ENCODE data around the gene DMXL1.
"Not testable (repeated sequence)": the region's sequence is repeated elsewhere in the genome, so short reads cannot be mapped to it uniquely, and the experiment has no call there.

The DMXL1 gene

GRCh38 chr5:119123280-119123679 is 52.4 kb downstream of the DMXL1 start:
- Mint-ChIP-seq H3K4me1 (ENCODE audit: low read depth) (no peaks in the 10 kb centered on the region), H3K9me3 (no peaks in the 10 kb centered on the region), H3K27ac (no peak overlapping the region), H3K4me3 (no peak overlapping the region), H3K27me3 (ENCODE audit: low read depth) (no peaks in the 10 kb centered on the region), H3K36me3 (ENCODE audit: low read depth) (peaks cover 23% of the 10 kb centered on the region)

DNA sequence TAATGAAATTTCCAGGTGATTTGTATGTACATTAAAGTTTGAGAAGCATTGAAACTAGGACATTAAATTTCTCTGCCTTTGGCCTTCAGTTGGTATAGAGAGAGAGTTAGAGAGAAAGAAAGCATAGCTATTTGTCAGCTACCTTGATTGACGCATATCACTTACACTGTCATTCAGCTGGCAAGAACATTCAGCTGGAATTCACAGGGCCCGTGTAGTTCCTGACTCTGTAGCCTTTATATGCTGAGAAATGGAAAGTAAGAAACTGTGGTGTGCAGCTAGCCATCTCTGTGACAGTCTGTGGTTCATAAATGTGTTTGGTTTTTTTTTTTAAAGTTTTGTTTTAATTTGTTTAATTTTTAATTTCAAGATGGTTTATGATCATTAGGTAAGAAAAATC is 58.9 kb downstream of the DMXL1 start:
- no peaks in the 10 kb centered on the region for H3K4me1 Mint-ChIP-seq (ENCODE audit: low read depth)
- H3K4me3 Mint-ChIP-seq = no peak overlapping the region
- no peaks in the 10 kb centered on the region for H3K27me3 Mint-ChIP-seq (ENCODE audit: low read depth)
- H3K27ac Mint-ChIP-seq = no peak overlapping the region
- H3K9me3 Mint-ChIP-seq = peaks cover under 1% of the 10 kb centered on the region
- peaks cover 20% of the 10 kb centered on the region for H3K36me3 Mint-ChIP-seq (ENCODE audit: low read depth)

DNA sequence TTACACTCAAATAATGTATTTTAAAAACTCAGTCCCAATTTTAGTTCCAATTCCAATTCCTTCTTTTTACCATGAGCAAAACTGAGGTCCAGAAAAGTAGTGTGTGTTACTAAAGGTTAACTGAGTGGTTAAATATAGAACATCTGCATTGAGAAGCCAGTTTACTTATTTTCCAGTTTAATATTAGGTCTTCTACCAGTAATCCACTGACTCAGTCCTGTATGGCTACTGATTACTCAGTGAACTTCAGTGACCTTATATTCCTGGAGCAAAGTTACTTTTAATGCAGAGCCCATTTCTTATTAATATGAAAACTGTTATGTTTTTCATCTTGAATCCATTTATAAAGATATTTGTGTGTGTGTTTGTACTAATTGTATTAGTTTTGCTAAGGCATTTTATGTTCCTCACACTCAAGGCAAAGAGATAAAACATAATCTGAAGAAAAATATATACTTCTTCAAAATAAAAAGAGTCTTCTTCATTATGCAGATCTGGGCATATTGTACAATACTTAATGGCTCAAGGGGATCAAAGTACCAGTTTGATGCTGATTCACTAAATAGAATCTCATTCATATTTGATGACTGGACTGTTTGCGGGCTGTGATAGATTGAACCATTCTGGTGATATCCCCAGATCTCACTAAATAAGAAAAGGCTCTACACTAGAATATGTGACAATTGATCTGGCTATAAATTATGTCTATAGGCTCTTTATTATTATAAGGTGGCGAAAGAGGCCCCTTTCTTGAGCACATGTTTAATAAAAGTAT is 60.8 kb downstream of the DMXL1 start:
- no peak overlapping the region for H3K4me3 Mint-ChIP-seq

DNA sequence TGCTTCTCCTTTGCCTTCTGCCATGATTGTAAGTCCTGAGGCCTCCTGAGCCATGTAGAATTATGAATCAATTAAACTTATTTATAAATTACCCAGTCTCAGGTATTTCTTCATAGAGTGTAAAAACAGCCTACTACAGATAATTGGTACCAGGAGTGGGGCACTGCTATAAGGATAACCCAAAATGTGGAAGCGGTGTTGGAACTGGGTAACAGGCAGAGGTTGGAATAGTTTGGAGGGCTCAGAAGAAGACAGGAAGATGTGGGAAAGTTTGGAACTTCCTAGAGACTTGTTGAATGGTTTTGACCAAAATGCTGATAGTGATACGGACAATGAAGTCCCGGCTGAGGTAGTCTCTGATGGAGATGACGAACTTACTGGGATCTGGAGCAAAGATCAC is 64.9 kb downstream of the DMXL1 start:
- not testable (repeated sequence) for H3K4me3 Mint-ChIP-seq; H3K4me1 Mint-ChIP-seq (ENCODE audit: low read depth); H3K27me3 Mint-ChIP-seq (ENCODE audit: low read depth); H3K27ac Mint-ChIP-seq
- Mint-ChIP-seq H3K36me3 (ENCODE audit: low read depth) (peaks cover 59% of the 10 kb centered on the region), H3K9me3 (peaks cover 32% of the 10 kb centered on the region)

More for the DNA sequence above, 60.8 kb downstream of the DMXL1 start:
- Mint-ChIP-seq H3K27me3 (ENCODE audit: low read depth) (no peaks in the 10 kb centered on the region), H3K36me3 (ENCODE audit: low read depth) (peaks cover 36% of the 10 kb centered on the region), H3K4me1 (ENCODE audit: low read depth) (no peaks in the 10 kb centered on the region), H3K27ac (no peak overlapping the region), H3K9me3 (peaks cover 15% of the 10 kb centered on the region)

DNA sequence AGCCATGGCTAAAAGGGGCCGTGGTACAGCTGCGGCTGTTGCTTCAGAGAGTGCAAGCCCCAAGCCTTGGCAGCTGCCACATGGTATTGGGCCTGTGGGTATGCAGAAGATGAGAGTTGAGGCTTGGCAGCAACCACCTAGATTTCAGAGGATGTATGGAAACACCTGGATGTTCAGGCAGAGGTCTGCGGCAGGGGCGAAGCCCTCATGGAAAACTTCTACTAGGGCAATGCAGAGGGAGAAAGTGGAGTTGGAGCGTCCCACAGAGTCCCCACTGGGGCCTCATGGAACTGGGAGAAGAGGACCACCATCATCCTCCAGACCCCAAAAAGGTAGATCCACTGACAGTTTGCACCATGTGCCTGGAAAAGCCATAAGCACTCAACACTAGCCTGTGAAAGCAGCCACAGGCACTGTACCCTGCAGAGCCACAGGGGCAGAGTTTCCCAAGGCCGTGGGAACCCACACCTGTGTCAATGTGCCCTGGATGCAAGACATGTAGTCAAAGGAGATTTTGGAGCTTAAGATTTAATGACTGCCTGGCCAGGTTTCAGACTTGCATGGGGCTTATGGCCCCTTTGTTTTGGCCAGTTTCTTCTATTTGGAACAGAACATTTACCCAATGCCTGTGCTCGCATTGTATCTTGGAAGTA is 65.9 kb downstream of the DMXL1 start:
- H3K4me3 Mint-ChIP-seq = no peak overlapping the region
- H3K27ac Mint-ChIP-seq = no peak overlapping the region
- H3K4me1 Mint-ChIP-seq (ENCODE audit: low read depth) = no peaks in the 10 kb centered on the region
- H3K27me3 Mint-ChIP-seq (ENCODE audit: low read depth) = no peaks in the 10 kb centered on the region
- peaks cover 32% of the 10 kb centered on the region for H3K9me3 Mint-ChIP-seq
- peaks cover 59% of the 10 kb centered on the region for H3K36me3 Mint-ChIP-seq (ENCODE audit: low read depth)

DNA sequence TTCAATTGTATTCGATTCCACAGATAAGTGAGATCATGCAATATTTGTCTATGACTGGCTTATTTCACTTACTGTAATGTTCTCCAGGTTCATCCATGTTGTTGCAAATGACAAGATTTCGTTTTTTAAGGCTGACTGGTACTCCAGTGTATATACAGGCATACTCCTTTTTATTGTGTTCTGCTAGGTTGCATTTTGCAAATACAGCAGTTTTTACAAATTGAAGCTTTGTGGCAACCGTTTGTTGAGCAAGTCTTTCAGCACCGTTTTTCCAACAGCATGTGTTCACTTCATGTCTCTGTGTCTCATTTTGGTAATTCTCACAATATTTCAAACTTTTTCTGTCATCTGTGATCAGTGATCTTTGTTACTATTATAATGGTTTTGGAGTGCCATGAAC is 82.7 kb downstream of the DMXL1 start:
- Mint-ChIP-seq H3K4me3 (no peak overlapping the region), H3K36me3 (ENCODE audit: low read depth) (peaks cover 44% of the 10 kb centered on the region), H3K9me3 (peaks cover 7% of the 10 kb centered on the region), H3K27me3 (ENCODE audit: low read depth) (no peaks in the 10 kb centered on the region), H3K27ac (no peak overlapping the region), H3K4me1 (ENCODE audit: low read depth) (no peaks in the 10 kb centered on the region)

DNA sequence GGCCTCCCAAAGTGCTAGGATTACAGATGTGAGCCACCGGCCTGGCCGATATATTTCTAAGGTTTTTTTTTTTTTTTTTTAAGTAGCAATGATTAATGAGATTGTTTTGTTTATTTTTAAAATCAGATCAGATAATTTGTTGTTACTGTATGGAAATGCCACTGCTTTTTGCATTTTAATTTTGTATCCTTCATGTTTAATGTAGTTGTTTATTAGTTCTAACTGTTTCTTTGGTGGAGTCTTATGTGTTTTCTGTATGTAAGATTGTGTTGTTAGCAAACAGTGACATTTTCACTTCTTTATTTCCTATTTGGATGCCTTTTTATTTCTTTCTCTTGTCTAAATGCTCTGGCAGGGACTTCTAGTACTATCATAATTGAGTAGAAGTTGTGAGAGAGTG is 87.3 kb downstream of the DMXL1 start:
- peaks cover 38% of the 10 kb centered on the region for H3K36me3 Mint-ChIP-seq (ENCODE audit: low read depth)
- peaks cover 9% of the 10 kb centered on the region for H3K9me3 Mint-ChIP-seq
- no peaks in the 10 kb centered on the region for H3K4me1 Mint-ChIP-seq (ENCODE audit: low read depth)
- no peaks in the 10 kb centered on the region for H3K27me3 Mint-ChIP-seq (ENCODE audit: low read depth)
- H3K4me3 Mint-ChIP-seq = no peak overlapping the region
- no peak overlapping the region for H3K27ac Mint-ChIP-seq

DNA sequence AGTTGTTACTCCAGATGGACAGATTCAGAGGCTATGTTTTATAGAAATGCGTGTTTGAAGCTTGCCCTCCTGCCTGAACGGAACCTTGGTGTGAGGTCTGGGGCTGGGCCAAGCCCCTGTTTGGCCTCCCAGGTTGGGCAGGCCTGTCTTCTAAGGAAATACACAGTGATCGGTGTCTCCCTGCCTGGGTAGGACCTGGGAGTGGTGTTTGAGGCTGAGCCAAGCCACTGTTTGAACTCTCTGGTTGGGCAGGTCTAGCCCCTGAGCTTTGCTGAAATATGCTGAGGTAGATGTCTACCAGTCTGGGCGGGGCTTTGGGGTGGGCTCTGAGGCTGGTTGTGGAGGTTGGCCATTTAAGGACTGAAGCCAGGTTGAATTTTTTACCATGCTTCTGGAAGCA is 90.5 kb downstream of the DMXL1 start:
- Mint-ChIP-seq H3K4me3 (no peak overlapping the region), H3K27me3 (ENCODE audit: low read depth) (no peaks in the 10 kb centered on the region), H3K36me3 (ENCODE audit: low read depth) (peaks cover 29% of the 10 kb centered on the region), H3K4me1 (ENCODE audit: low read depth) (no peaks in the 10 kb centered on the region), H3K9me3 (peaks cover 9% of the 10 kb centered on the region), H3K27ac (no peak overlapping the region)

GRCh38 chr5:119166026-119166425 is 95.1 kb downstream of the DMXL1 start:
- Mint-ChIP-seq H3K9me3 (no peaks in the 10 kb centered on the region), H3K36me3 (ENCODE audit: low read depth) (peaks cover 17% of the 10 kb centered on the region), H3K4me3 (no peak overlapping the region), H3K4me1 (ENCODE audit: low read depth) (no peaks in the 10 kb centered on the region), H3K27ac (no peak overlapping the region), H3K27me3 (ENCODE audit: low read depth) (no peaks in the 10 kb centered on the region)

DNA sequence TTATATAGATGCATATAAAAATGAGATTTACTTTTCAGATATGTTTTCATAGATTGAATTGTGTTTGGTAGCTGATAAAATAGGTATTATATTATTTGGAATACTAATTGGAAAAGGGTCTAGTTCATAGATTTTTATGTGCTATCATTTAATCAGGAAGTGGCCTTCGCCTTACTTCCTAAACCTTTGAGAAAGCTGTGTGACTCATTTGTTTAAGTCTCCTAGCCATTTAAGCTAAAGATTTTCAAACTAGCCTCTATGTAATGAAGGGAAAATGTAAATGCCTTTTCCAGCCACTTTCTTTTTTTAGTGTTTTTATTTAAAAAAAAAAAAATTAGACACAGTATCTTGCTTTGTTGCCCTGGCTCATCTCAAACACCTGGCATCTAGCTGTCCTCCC is 97.5 kb downstream of the DMXL1 start:
- no peak overlapping the region for H3K27ac Mint-ChIP-seq
- no peaks in the 10 kb centered on the region for H3K27me3 Mint-ChIP-seq (ENCODE audit: low read depth)
- no peaks in the 10 kb centered on the region for H3K9me3 Mint-ChIP-seq
- no peak overlapping the region for H3K4me3 Mint-ChIP-seq
- H3K36me3 Mint-ChIP-seq (ENCODE audit: low read depth) = peaks cover 17% of the 10 kb centered on the region
- H3K4me1 Mint-ChIP-seq (ENCODE audit: low read depth) = no peaks in the 10 kb centered on the region

- H3K9me3 Mint-ChIP-seq = no peaks in the 10 kb centered on the region
- peaks cover 7% of the 10 kb centered on the region for H3K4me1 Mint-ChIP-seq (ENCODE audit: low read depth)
- H3K27ac Mint-ChIP-seq = no peak overlapping the region
- H3K27me3 Mint-ChIP-seq (ENCODE audit: low read depth) = no peaks in the 10 kb centered on the region
- peaks cover 16% of the 10 kb centered on the region for H3K36me3 Mint-ChIP-seq (ENCODE audit: low read depth)
- no peak overlapping the region for H3K4me3 Mint-ChIP-seq
Measured at GRCh38 chr5:119171686-119172085, 100.8 kb downstream of the DMXL1 start.

DNA sequence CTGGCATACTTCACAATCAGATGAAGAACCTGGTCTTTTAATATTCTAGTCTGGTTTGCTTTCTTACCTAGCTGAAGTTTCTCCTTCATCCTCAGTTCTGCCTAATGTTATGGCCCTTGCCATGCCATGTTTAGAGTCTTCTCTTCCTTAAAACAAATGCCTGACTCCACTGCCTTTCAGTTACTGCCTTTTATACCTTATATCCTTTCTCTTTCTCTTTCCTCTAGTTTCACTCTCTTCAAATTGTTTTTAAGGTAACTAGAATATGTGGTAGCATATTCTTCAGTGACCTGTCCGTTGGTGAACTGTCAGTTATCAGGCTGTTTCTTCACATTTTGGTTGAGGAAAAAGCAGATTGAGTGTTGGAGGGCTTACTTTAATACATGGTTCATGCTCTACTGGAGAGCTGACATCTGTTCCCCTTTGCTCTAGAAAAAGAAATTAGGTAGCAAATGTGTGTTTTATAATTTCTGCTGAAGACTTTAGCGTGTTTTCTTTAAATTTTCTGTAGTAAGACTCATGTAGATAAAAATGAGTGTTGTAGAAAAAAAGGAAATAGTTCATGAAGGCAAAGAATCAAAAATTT is 103.8 kb downstream of the DMXL1 start:
- H3K36me3 Mint-ChIP-seq (ENCODE audit: low read depth) = peaks cover 16% of the 10 kb centered on the region
- no peak overlapping the region for H3K4me3 Mint-ChIP-seq
- no peak overlapping the region for H3K27ac Mint-ChIP-seq
- H3K4me1 Mint-ChIP-seq (ENCODE audit: low read depth) = peaks cover 7% of the 10 kb centered on the region
- H3K27me3 Mint-ChIP-seq (ENCODE audit: low read depth) = no peaks in the 10 kb centered on the region
- no peaks in the 10 kb centered on the region for H3K9me3 Mint-ChIP-seq

GRCh38 chr5:119176785-119177184 is 105.9 kb downstream of the DMXL1 start:
- peaks cover 7% of the 10 kb centered on the region for H3K4me1 Mint-ChIP-seq (ENCODE audit: low read depth)
- H3K4me3 Mint-ChIP-seq = no peak overlapping the region
- H3K9me3 Mint-ChIP-seq = no peaks in the 10 kb centered on the region
- H3K27me3 Mint-ChIP-seq (ENCODE audit: low read depth) = no peaks in the 10 kb centered on the region
- H3K27ac Mint-ChIP-seq = no peak overlapping the region
- peaks cover 16% of the 10 kb centered on the region for H3K36me3 Mint-ChIP-seq (ENCODE audit: low read depth)

- Mint-ChIP-seq H3K9me3 (no peaks in the 10 kb centered on the region), H3K27ac (no peak overlapping the region)
Measured at GRCh38 chr5:119177226-119177625, 106.3 kb downstream of the DMXL1 start.

DNA sequence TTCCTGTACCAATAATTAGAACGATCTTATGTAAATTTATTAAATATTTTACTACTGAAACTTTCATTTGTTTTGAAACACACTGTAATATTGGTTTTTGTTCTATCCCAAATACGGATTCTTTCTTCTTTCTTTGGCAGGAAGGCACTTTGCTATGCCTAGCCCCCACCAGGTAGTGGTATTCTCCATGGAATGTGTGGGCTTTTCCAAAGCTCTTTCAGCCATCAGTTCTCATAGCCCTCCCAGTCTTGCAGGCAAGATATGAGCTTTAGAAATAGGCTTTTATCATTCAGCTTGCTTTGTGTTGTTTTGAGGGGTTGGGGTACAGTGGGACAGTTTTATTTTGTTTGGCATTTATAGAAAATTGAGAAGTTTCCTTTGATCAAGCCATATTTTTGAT is 107.5 kb downstream of the DMXL1 start:
- H3K27ac Mint-ChIP-seq = no peak overlapping the region
- H3K27me3 Mint-ChIP-seq (ENCODE audit: low read depth) = no peaks in the 10 kb centered on the region
- no peak overlapping the region for H3K4me3 Mint-ChIP-seq
- H3K9me3 Mint-ChIP-seq = no peaks in the 10 kb centered on the region
- H3K4me1 Mint-ChIP-seq (ENCODE audit: low read depth) = peaks cover 7% of the 10 kb centered on the region
- H3K36me3 Mint-ChIP-seq (ENCODE audit: low read depth) = peaks cover 14% of the 10 kb centered on the region

More at GRCh38 chr5:119177226-119177625, 106.3 kb downstream of the DMXL1 start:
- H3K4me3 Mint-ChIP-seq = no peak overlapping the region
- no peaks in the 10 kb centered on the region for H3K27me3 Mint-ChIP-seq (ENCODE audit: low read depth)
- H3K36me3 Mint-ChIP-seq (ENCODE audit: low read depth) = peaks cover 16% of the 10 kb centered on the region
- peaks cover 7% of the 10 kb centered on the region for H3K4me1 Mint-ChIP-seq (ENCODE audit: low read depth)

Measured in T-helper 1 cell treated with Interleukin-12 subunit alpha and Interleukin-12 subunit beta and Interleukin-4 antibody, amounts not matched to agents 30 μg/mL and 1 μg/mL, for 36 hours (primary cell).